Endothelial cell of umbilical vein (primary cell): ENCODE results near the gene SGK2. TPM values are rescaled to one million over a fixed set of nuclear protein-coding genes. Genes with fewer than 3 reads are reported as not detected.

Experiments used
- BruUV-seq: library from RNA; stranded (reverse); fragments of 400-500 nt; replicated peaks from 2 replicates; lab custom pipeline; 2021; lab: Mats Ljungman, UMichigan
- CTCF ChIA-PET: fragments of 300-600, 350-600 bp; sonication (Branson Sonifier 250); formaldehyde crosslinking; loops from one replicate; lab custom pipeline; 2021; ENCODE audit warnings: antibody characterized with exemption, inconsistent platforms; lab: Charles Lee
- POLR2A ChIA-PET: fragments of 300-600, 350-600 bp; sonication (Branson Sonifier 250); formaldehyde crosslinking; loops from one replicate; lab custom pipeline; 2021; ENCODE audit warnings: antibody characterized with exemption, inconsistent platforms; lab: Charles Lee
- DNase-seq: peaks from one replicate; pipeline ENCODE4 v3.0.0-alpha.2; 2011; ENCODE audit warnings: low read depth, low spot score
- FAIRE-seq: peaks from 2 replicates; lab custom pipeline; 2011; peaks lifted over from hg19 to GRCh38; lab: Jason Lieb, UNC
- H2AFZ ChIP-seq: 2 replicates; pipeline ENCODE4 v1.6.0; 2012; ENCODE audit warnings: low read depth, low read length, control low read depth, inconsistent platforms
- H3K27ac ChIP-seq: 2 replicates; pipeline ENCODE4 v1.5.1; 2011; ENCODE audit warnings: low read depth, mild to moderate bottlenecking, control low read depth, low read length, moderate library complexity; ENCODE audit not compliant: insufficient read depth
- H3K27me3 ChIP-seq, 2 experiments: 2 replicates each; pipeline versions ENCODE4 v1.6.0 to v1.6.1; 2011; ENCODE audit warnings: low read length in 2 of 2, mixed read lengths in 1 of 2; ENCODE audit not compliant: control insufficient read depth in 2 of 2, insufficient read depth in 2 of 2
- H3K36me3 ChIP-seq, 2 experiments: 2 replicates in 1 of 2; 3 replicates in 1 of 2; pipeline ENCODE4 v1.5.1; 2011; ENCODE audit warnings: low read length in 2 of 2, mild to moderate bottlenecking in 1 of 2, moderate library complexity in 1 of 2; ENCODE audit not compliant: control insufficient read depth in 2 of 2, insufficient read depth in 2 of 2; ENCODE audit errors: extremely low read depth in 1 of 2
- H3K4me1 ChIP-seq: 3 replicates; pipeline ENCODE4 v1.5.1; 2011; ENCODE audit warnings: mild to moderate bottlenecking, low read length; ENCODE audit not compliant: control insufficient read depth, insufficient read depth; ENCODE audit errors: extremely low read depth
- H3K4me2 ChIP-seq: 2 replicates; pipeline ENCODE4 v1.6.1; 2011; ENCODE audit warnings: low read length, control low read depth, mixed read lengths; ENCODE audit not compliant: insufficient read depth
- H3K4me3 ChIP-seq, 3 experiments: fragments of 200-600 bp in 1 of 3; sonication (generic), shearing (Covaris generic) in 1 of 3; replicated peaks in 1 of 3; 2 replicates each; pipeline ENCODE4 v1.5.1; 2011 to 2016; ENCODE audit warnings: control low read depth in 3 of 3, low read length in 3 of 3, mild to moderate bottlenecking in 2 of 3, inconsistent platforms in 1 of 3, low read depth in 1 of 3, moderate library complexity in 1 of 3; ENCODE audit not compliant: insufficient read depth in 1 of 3
- H3K79me2 ChIP-seq: 2 replicates; pipeline ENCODE4 v1.6.0; 2012; ENCODE audit warnings: low read length, inconsistent platforms; ENCODE audit not compliant: control insufficient read depth, insufficient read depth
- H3K9ac ChIP-seq: replicated peaks from 2 replicates; pipeline ENCODE3; 2011; ENCODE audit warnings: low read length, control low read depth; ENCODE audit not compliant: insufficient read depth; ENCODE audit errors: extremely low read depth
- H3K9me1 ChIP-seq: replicated peaks from 3 replicates; pipeline ENCODE4 v1.6.0; 2011; ENCODE audit warnings: mild to moderate bottlenecking, low read length; ENCODE audit not compliant: control insufficient read depth, insufficient read depth; ENCODE audit errors: extremely low read depth
- H3K9me3 ChIP-seq: replicated peaks from 2 replicates; pipeline ENCODE4 v1.5.1; 2012; ENCODE audit warnings: low read length, inconsistent platforms; ENCODE audit not compliant: control insufficient read depth, insufficient read depth
- H4K20me1 ChIP-seq: replicated peaks from 2 replicates; pipeline ENCODE3; 2011; ENCODE audit warnings: mild to moderate bottlenecking, low read length; ENCODE audit not compliant: control insufficient read depth, insufficient read depth; ENCODE audit errors: extremely low read depth
- EZH2 ChIP-seq: IDR thresholded peaks from 2 replicates; pipeline ENCODE4 v1.6.1; 2012; ENCODE audit warnings: borderline replicate concordance, low read depth, mild to moderate bottlenecking, moderate library complexity, low read length, inconsistent platforms; ENCODE audit not compliant: severe bottlenecking
- FOS ChIP-seq: IDR thresholded peaks from 2 replicates; pipeline ENCODE4 v1.6.1; 2011; ENCODE audit warnings: mild to moderate bottlenecking, low read length, moderate library complexity, borderline replicate concordance; ENCODE audit not compliant: insufficient read depth
- GATA2 ChIP-seq: IDR thresholded peaks from 2 replicates; pipeline ENCODE4 v1.7.0; 2011; ENCODE audit warnings: low read depth, mild to moderate bottlenecking, moderate library complexity, mixed read lengths, low read length; ENCODE audit not compliant: insufficient read length, insufficient read depth
- JUN ChIP-seq: IDR thresholded peaks from 2 replicates; pipeline ENCODE4 v1.6.1; 2011; ENCODE audit warnings: borderline replicate concordance, low read depth; ENCODE audit not compliant: insufficient read length, insufficient read depth
- MYC ChIP-seq: IDR thresholded peaks from one replicate; pipeline ENCODE4 v1.6.1; 2011; ENCODE audit warnings: mild to moderate bottlenecking, low read depth, low read length
- POLR2A ChIP-seq: IDR thresholded peaks from 2 replicates; pipeline ENCODE4 v1.6.1; 2012; ENCODE audit warnings: low read depth, mild to moderate bottlenecking, control low read depth, low read length
- POLR2AphosphoS5 ChIP-seq: IDR thresholded peaks from 2 replicates; pipeline ENCODE4 v1.6.1; 2012; ENCODE audit warnings: low read depth, mild to moderate bottlenecking, control low read depth, low read length, moderate library complexity; ENCODE audit not compliant: insufficient read depth
- dilution Hi-C: fragments of 300-500 bp; cut with MboI; formaldehyde crosslinking; loops from one replicate; pipeline ENCODE4 v1.15.0; 2019; ENCODE audit warnings: low sequenced_read_pairs; ENCODE audit not compliant: extremely low pct_ligation_motif_present
- intact Hi-C: fragments of 100-400 bp; cut with micrococcal nuclease; formaldehyde crosslinking; loops from one replicate; pipeline ENCODE4 v1.10.0; 2022
- polyA plus RNA-seq, 4 experiments: library from polyadenylated mRNA; depleted of rRNA in 3 of 4; stranded (reverse) in 3 of 4; unstranded in 1 of 4; fragments of >200 nt; gene quantifications; 2 replicates each; pipeline versions ENCODE4 v1.2.1 to v1.2.3, GENCODE V29; 2011 to 2012; ENCODE audit warnings: missing spikeins in 1 of 4
- total RNA-seq: library from RNA; stranded (reverse); gene quantifications from 2 replicates; pipeline ENCODE4 v1.2.3, GENCODE V29; 2021
- TF ChIP-seq, protein P1 (sequence below): IDR thresholded peaks from 2 replicates; pipeline ENCODE4 v1.6.1; 2011; ENCODE audit not compliant: insufficient read depth, insufficient read length
- TF ChIP-seq, protein P2 (sequence below), 2 donors: IDR thresholded peaks; 1 replicate in 1 of 2; 2 replicates in 1 of 2; pipeline ENCODE4 v1.5.1; 2011; ENCODE audit warnings: low read length in 2 of 2, mild to moderate bottlenecking in 2 of 2, moderate library complexity in 2 of 2, control low read depth in 1 of 2, inconsistent platforms in 1 of 2, low read depth in 1 of 2; ENCODE audit not compliant: insufficient read depth in 1 of 2; ENCODE audit errors: extremely low read depth in 1 of 2

SGK2 gene
- total and polyA plus RNA-seq, 2 donors (not counting 3 experiments of a cell fraction or from before 2014, with no cell fraction given): 0.21 to 0.27 TPM

- Histone ChIP-seq H3K9me3 (no peaks in the 10 kb centered on the region), H2AFZ (no peak overlapping the region), H3K4me3 (no peak overlapping the region), H3K27me3 (no peaks in the 10 kb centered on the region), H3K9me1 (no peaks in the 10 kb centered on the region), H3K4me1 (no peaks in the 10 kb centered on the region), H3K9ac (no peak overlapping the region), H3K27ac (no peak overlapping the region), H4K20me1 (no peaks in the 10 kb centered on the region), H3K79me2 (no peaks in the 10 kb centered on the region), H3K4me2 (no peak overlapping the region), H3K36me3 (no peaks in the 10 kb centered on the region)
- no TSS peak for BruUV-seq
- DNase-seq: no peak
- TF ChIP-seq, protein P1, sequence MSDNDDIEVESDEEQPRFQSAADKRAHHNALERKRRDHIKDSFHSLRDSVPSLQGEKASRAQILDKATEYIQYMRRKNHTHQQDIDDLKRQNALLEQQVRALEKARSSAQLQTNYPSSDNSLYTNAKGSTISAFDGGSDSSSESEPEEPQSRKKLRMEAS: no peak
- TF ChIP-seq JUN: no peak
- no peak for TF ChIP-seq POLR2A
- TF ChIP-seq POLR2AphosphoS5: no peak
- no peak for TF ChIP-seq EZH2
- TF ChIP-seq, protein P2, sequence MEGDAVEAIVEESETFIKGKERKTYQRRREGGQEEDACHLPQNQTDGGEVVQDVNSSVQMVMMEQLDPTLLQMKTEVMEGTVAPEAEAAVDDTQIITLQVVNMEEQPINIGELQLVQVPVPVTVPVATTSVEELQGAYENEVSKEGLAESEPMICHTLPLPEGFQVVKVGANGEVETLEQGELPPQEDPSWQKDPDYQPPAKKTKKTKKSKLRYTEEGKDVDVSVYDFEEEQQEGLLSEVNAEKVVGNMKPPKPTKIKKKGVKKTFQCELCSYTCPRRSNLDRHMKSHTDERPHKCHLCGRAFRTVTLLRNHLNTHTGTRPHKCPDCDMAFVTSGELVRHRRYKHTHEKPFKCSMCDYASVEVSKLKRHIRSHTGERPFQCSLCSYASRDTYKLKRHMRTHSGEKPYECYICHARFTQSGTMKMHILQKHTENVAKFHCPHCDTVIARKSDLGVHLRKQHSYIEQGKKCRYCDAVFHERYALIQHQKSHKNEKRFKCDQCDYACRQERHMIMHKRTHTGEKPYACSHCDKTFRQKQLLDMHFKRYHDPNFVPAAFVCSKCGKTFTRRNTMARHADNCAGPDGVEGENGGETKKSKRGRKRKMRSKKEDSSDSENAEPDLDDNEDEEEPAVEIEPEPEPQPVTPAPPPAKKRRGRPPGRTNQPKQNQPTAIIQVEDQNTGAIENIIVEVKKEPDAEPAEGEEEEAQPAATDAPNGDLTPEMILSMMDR (IDR thresholded peaks at IDR 0.05; ENCODE audit: extremely low read depth in 1 of 2, insufficient read depth in 1 of 2, low read depth in 1 of 2, low read length in 2 of 2): no peak
- no peak for TF ChIP-seq GATA2
- TF ChIP-seq MYC: no peak
- TF ChIP-seq FOS: no peak
- intact Hi-C loops (no loop called here), dilution Hi-C loops (no loop called here)
- ChIA-PET POLR2A (no interaction called here), CTCF (no interaction called here)
- no peak for FAIRE-seq
Observed at GRCh38 chr20:43564993-43565757, 6.3 kb downstream of the SGK2 start.
